K562 (cell line): ENCODE data around the gene MYO1A. TPM values are rescaled to one million over a fixed set of nuclear protein-coding genes. Genes with fewer than 3 reads are reported as not detected.
A peak's percentile ranks its signal among the peaks of the same experiment; 100 is the strongest.

ENCODE experiments used
- ESRRA ChIP-seq: fragments of 450-650 bp; IDR thresholded peaks from 2 replicates; pipeline ENCODE4 v1.6.1; 2014; ENCODE audit warnings: low read depth, mild to moderate bottlenecking, moderate library complexity, borderline replicate concordance
- HIVEP1 ChIP-seq: fragments of 250-450 bp; sonication (Bioruptor Pico); IDR thresholded peaks from 2 replicates; pipeline ENCODE4 v1.4.0; 2020; ENCODE audit warnings: mild to moderate bottlenecking
- HNRNPUL1 ChIP-seq: fragments of 200-400 bp; formaldehyde crosslinking; IDR thresholded peaks from 2 replicates; pipeline ENCODE4 v1.6.1; 2017; ENCODE audit warnings: low read length
- polyA plus RNA-seq, 8 experiments: library from polyadenylated mRNA; depleted of rRNA in 4 of 8; stranded (reverse) in 5 of 8; unstranded in 3 of 8; fragments of >200 nt; fragmentation: Nextera tagmentation in 2 of 8; fragmentation: Illumina TruSeq in 1 of 8; extraction: Ambion mirVana in 2 of 8; extraction: Trizol in 1 of 8; gene quantifications; 2 replicates each; pipeline versions ENCODE4 v1.2.1 to v1.2.3, GENCODE V29; 2011 to 2014; ENCODE audit warnings: inconsistent platforms in 1 of 8, missing spikeins in 1 of 8
- total RNA-seq, 7 experiments: library from RNA; depleted of rRNA in 6 of 7; stranded (reverse); fragments of >200 nt in 6 of 7; fragmentation: Illumina TruSeq in 2 of 7; extraction: Trizol in 2 of 7; gene quantifications; 2 replicates each; pipeline versions ENCODE4 v1.2.1 to v1.2.3, GENCODE V29; 2011 to 2021; ENCODE audit warnings: low replicate concordance in 1 of 7
- TF ChIP-seq, protein P1 (sequence below): fragments of 450-650 bp; IDR thresholded peaks from 2 replicates; pipeline ENCODE4 v1.6.1; 2016
- TF ChIP-seq, protein P2 (sequence below), 2 experiments: fragments of 450-650 bp in 1 of 2; IDR thresholded peaks; 2 replicates each; pipeline ENCODE4 v1.6.1; 2011 to 2017; ENCODE audit warnings: low read depth in 2 of 2, antibody characterized with exemption in 1 of 2, borderline replicate concordance in 1 of 2, low read length in 1 of 2, mild to moderate bottlenecking in 1 of 2, mixed read lengths in 1 of 2; ENCODE audit not compliant: control insufficient read depth in 1 of 2

MYO1A gene
- total and polyA plus RNA-seq, 9 of the 15 experiments (the other 6 are each of a cell fraction or from before 2014, with no cell fraction given): 0.03 to 0.29 (median 0.14) TPM; not detected in 2

DNA sequence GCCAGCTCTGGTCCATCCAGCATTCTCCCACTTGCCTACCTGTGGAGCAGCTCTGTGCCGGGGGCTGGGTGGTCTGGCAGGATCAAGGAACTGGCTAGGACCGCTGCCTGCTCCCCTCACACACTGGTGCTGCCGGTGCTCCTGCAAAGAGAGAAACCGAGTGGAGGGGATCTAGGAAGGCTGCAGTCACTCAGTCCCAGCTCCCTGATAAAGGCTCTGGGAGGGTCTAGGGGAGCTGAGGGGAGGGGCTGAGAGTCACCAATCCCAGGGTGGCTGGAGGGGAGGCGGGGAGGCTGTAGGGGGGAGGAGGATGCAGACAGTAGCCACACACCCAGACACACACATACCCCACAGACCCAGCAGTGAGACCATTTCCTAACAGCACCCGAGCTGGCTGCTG lies 33.6 kb downstream of the MYO1A start, which contains the start of gene TAC3 (continued):
- no peak for TF ChIP-seq ESRRA
- no peak for TF ChIP-seq HIVEP1 (CRISPR knock-in tag)
- no peak for TF ChIP-seq HNRNPUL1
- TF ChIP-seq, protein P1, sequence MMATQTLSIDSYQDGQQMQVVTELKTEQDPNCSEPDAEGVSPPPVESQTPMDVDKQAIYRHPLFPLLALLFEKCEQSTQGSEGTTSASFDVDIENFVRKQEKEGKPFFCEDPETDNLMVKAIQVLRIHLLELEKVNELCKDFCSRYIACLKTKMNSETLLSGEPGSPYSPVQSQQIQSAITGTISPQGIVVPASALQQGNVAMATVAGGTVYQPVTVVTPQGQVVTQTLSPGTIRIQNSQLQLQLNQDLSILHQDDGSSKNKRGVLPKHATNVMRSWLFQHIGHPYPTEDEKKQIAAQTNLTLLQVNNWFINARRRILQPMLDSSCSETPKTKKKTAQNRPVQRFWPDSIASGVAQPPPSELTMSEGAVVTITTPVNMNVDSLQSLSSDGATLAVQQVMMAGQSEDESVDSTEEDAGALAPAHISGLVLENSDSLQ: peak; percentile 57; the same call in 1 of the 2 replicates
- TF ChIP-seq, protein P2, sequence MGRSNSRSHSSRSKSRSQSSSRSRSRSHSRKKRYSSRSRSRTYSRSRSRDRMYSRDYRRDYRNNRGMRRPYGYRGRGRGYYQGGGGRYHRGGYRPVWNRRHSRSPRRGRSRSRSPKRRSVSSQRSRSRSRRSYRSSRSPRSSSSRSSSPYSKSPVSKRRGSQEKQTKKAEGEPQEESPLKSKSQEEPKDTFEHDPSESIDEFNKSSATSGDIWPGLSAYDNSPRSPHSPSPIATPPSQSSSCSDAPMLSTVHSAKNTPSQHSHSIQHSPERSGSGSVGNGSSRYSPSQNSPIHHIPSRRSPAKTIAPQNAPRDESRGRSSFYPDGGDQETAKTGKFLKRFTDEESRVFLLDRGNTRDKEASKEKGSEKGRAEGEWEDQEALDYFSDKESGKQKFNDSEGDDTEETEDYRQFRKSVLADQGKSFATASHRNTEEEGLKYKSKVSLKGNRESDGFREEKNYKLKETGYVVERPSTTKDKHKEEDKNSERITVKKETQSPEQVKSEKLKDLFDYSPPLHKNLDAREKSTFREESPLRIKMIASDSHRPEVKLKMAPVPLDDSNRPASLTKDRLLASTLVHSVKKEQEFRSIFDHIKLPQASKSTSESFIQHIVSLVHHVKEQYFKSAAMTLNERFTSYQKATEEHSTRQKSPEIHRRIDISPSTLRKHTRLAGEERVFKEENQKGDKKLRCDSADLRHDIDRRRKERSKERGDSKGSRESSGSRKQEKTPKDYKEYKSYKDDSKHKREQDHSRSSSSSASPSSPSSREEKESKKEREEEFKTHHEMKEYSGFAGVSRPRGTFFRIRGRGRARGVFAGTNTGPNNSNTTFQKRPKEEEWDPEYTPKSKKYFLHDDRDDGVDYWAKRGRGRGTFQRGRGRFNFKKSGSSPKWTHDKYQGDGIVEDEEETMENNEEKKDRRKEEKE (IDR thresholded peaks at IDR 0.05; ENCODE audit: borderline replicate concordance in 1 of 2, control insufficient read depth in 1 of 2, low read depth in 2 of 2, low read length in 1 of 2): no peak
